GM21360 (cell line): ENCODE results near the gene COL8A2.

Experiments
- ATAC-seq: cut with Tn5 transposase; IDR thresholded peaks from one replicate; pipeline ENCODE4 v1.9.1; 2021; ENCODE audit warnings: mild to moderate bottlenecking, moderate library complexity; ENCODE audit not compliant: unreplicated experiment

COL8A2 gene

DNA sequence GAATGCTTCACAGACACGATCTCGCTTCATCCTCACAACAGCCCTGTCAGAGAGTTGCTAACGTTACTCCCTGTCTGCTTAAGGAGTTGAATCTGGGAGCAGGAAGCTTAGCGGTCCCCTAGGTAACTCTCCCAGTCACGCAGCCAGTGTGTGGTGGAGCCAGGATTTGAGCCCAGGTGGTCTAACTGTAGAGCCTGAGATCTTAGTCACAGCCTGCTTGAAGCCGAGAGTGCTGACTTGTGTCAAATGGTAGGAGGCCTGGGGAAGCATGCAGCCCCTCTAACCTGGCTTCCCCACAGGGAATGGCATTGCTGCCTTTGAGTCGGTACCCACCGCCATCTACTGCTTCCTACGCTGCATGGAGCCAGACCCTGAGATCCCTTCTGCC lies 32.2 kb downstream of the COL8A2 start:
- no peak for ATAC-seq

DNA sequence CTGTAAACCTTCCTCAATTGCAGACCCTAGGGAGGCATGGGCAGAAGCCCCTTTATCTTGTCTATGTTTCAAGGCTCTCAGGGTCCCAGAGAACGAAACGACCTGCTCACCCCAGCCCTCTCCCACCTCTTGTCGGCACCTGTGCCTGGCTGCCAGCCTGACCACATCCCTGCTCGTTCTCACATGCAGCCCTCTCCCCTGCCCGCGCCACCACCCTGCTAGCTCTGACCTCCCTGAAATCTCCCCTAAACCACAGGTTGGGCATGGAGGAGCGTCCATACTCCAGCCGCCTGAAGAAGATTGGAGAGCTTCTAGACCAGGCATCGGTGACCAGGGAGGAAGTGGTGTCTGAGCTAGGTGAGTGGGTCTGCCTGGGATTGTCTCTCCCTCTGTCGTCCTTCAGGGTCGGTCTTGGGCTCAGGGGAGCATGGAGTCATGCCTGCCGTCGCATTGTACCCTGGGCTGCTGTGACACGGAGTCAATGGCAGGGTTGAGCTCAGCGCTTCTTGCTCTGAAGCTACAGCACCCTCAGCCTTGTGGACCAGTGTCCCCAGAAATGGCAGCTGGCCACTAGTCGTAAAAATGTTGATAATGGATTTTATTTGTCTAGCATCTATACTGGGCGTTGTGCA lies 32.7 kb downstream of the COL8A2 start:
- ATAC-seq, result no peak

GRCh38 chr1:36091698-36092097 lies 33.3 kb downstream of the COL8A2 start:
- ATAC-seq, result no peak

- ATAC-seq, result no peak
These were observed 33.9 kb downstream of the COL8A2 start for GRCh38 chr1:36091141-36091540.

DNA sequence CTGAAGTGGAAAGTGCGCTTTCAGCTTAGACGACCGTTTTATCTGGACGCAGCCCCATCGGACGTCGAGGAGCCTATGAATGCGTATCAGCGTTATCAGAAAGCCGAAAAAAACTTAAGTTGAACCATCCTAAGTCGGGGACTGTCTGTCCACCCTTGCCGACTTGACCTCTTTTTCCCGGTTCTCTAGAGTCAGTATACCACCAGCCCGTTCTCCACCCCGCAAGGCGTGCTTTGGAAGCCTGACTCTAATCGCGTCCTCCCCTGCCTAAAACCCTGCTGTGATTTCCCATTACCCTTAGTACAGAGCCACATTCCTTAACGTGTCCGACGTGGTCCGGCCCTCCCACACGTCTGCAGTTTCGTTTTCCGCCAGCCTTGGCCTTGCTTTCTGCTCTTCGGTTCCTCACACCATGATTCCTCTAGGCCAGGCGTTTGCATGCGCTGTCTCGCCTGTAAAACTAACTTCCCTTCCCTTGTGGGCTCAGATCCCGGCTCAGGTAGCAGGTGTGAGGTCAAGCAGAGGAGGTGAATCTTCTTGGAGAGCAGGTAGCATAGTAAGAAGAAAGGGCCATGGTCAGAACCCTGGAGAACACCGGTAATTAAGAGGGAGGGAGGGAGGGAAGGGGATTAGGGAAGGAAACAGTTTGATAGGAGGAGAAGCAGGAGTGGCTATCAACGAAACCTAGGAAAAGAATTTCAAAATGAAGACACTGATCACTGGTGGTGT lies 35.5 kb downstream of the COL8A2 start:
- ATAC-seq, result no peak

GRCh38 chr1:36088577-36089392 lies 36.2 kb downstream of the COL8A2 start, which contains the start of gene ADPRS:
Gene ADPRS (plus strand): TSS chr1:36088892. CDS start chr1:36088905, 13 bp downstream.
- ATAC-seq, result peak; percentile 69

- peak; percentile 6 for ATAC-seq
These were observed 36.8 kb downstream of the COL8A2 start for GRCh38 chr1:36088265-36088576.

- ATAC-seq, result no peak
These were observed 37.5 kb downstream of the COL8A2 start for GRCh38 chr1:36087233-36088123.

- no peak for ATAC-seq
These were observed 38.3 kb downstream of the COL8A2 start for GRCh38 chr1:36086529-36087232.

- ATAC-seq, result no peak
These were observed 39.1 kb downstream of the COL8A2 start for GRCh38 chr1:36085686-36086526.

- no peak for ATAC-seq
These were observed 39.9 kb downstream of the COL8A2 start for GRCh38 chr1:36085126-36085525.

GRCh38 chr1:36084497-36085115 lies 40.4 kb downstream of the COL8A2 start:
- ATAC-seq, result no peak

- no peak for ATAC-seq
These were observed 41.2 kb downstream of the COL8A2 start, which contains the start of gene TEKT2 for GRCh38 chr1:36083635-36084496. Gene TEKT2 (plus strand): TSS chr1:36084094. CDS start chr1:36084922, 828 bp downstream.

- ATAC-seq, result no peak
These were observed 41.8 kb downstream of the COL8A2 start for GRCh38 chr1:36083219-36083618.

- ATAC-seq, result no peak
These were observed 43.0 kb downstream of the COL8A2 start for GRCh38 chr1:36081926-36082485.

DNA sequence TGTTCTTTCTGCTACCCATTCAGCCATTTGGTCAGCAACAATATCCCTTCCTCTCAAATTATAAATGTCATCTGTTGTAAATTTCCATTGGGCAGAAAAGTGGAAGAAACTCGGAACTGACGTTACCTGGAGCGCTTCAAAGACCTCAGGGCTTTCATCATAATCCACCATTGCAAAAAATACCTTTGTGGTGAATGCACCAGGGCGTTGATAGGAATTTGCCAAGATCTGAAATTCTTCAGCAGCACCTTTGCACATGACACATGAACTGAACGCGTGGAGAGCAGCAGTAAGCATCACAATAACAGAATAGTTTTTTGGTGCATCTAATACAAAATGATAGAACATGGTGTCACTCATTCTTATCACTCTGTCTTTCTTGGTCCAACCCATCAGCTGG lies 44.2 kb downstream of the COL8A2 start:
- ATAC-seq, result no peak

DNA sequence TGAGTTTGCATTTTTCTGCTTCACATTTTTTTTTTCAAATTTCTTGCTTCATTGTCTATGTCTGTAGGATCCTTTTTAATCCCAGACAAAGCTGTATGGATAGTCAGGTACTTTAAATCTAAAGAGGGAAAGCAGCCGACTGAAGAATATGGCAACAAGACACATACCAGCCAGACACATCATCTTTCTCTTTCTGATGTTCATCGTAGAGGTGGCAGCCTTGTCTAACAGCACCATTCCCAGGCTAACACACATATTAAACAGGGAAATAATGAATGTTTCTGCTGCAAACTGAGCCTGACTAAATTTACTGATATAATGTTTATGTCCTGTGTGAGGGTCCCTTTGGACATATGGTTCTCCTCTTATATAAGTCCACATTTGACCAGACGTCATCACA lies 44.8 kb downstream of the COL8A2 start:
- no peak for ATAC-seq
